Peyer's patch (tissue), 4 donors: ENCODE measurements around the gene PLEKHG5.

Experiments used
- POLR2A ChIP-seq, 2 donors: fragments of 450-650 bp; IDR thresholded peaks; one replicate each; pipeline ENCODE4 v1.5.1; 2017; ENCODE audit warnings: antibody characterized with exemption in 2 of 2, mild to moderate bottlenecking in 2 of 2, moderate library complexity in 2 of 2
- TF ChIP-seq, protein P1 (sequence below), 6 experiments: fragments of 450-650 bp in 4 of 6; fragments of 200-600 bp in 2 of 6; sonication (generic) in 1 of 6; IDR thresholded peaks; one replicate each; pipeline ENCODE4 v1.5.1; 2017 to 2019; ENCODE audit warnings: antibody characterized with exemption in 6 of 6, mild to moderate bottlenecking in 3 of 6, moderate library complexity in 1 of 6

DNA sequence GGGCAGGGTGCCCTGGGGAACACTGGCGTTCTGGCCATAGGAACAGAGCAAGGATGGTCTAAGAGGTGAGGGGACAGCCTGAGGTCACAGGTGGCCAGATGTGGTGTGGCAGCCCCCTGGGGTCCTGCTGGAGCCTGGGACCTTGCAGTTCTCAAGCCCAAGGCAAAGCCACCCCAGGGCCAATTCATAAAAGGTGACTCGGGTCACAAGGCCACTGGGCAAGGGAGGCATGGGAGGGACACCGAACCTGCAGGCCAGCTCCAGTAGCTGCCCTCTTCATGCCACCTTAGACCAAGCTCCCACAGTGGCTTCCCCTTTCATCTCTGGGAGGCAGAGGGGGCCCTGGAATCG is 44.8 kb downstream of the PLEKHG5 start:
- TF ChIP-seq, protein P1, sequence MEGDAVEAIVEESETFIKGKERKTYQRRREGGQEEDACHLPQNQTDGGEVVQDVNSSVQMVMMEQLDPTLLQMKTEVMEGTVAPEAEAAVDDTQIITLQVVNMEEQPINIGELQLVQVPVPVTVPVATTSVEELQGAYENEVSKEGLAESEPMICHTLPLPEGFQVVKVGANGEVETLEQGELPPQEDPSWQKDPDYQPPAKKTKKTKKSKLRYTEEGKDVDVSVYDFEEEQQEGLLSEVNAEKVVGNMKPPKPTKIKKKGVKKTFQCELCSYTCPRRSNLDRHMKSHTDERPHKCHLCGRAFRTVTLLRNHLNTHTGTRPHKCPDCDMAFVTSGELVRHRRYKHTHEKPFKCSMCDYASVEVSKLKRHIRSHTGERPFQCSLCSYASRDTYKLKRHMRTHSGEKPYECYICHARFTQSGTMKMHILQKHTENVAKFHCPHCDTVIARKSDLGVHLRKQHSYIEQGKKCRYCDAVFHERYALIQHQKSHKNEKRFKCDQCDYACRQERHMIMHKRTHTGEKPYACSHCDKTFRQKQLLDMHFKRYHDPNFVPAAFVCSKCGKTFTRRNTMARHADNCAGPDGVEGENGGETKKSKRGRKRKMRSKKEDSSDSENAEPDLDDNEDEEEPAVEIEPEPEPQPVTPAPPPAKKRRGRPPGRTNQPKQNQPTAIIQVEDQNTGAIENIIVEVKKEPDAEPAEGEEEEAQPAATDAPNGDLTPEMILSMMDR (IDR thresholded peaks at IDR 0.05), result no peak
- no peak for TF ChIP-seq POLR2A (IDR thresholded peaks at IDR 0.05)
